AG20443 (cell line): ENCODE data around the gene NPAS1.
"Not testable (repeated sequence)": the region's sequence is repeated elsewhere in the genome, so short reads cannot be mapped to it uniquely, and the experiment has no call there.

Experiments
- DNase-seq: peaks from one replicate; pipeline ENCODE4 v3.0.0; 2012; ENCODE audit warnings: low spot score, mixed read lengths

The NPAS1 gene

GRCh38 chr19:46992699-46993535 is 26.7 kb upstream of the NPAS1 start:
- DNase-seq: no peak

GRCh38 chr19:46993622-46994021 is 26.0 kb upstream of the NPAS1 start:
- DNase-seq: no peak

- no peak for DNase-seq
Observed at GRCh38 chr19:46994141-46994686, 25.4 kb upstream of the NPAS1 start.

GRCh38 chr19:46995492-46995891 is 24.1 kb upstream of the NPAS1 start:
- no peak for DNase-seq

- DNase-seq: no peak
Observed at GRCh38 chr19:46998445-46999125, 21.1 kb upstream of the NPAS1 start.

GRCh38 chr19:46999377-46999776 is 20.3 kb upstream of the NPAS1 start:
- DNase-seq: no peak

DNA sequence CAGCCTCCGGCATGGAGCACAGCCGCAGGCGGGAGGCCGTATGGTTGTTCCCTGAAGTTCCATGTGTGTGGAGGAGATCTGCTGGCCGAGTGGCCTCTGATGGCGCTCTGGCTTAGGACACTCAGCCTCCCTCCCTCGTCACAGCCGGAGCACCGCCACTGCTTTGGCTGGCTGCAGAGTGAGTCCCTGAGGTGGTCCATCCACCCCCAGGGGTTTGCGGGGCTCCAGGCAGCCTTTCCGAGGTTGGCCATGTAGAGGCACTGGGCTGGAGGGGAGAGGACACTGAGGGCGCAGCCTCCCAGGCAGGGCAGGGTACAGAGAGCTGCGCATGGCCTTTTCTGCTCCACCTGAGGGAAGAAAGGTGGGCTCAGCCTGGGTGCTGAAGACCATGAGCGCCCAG is 19.8 kb upstream of the NPAS1 start:
- DNase-seq: no peak

- no peak for DNase-seq
Observed at GRCh38 chr19:47000373-47000772, 19.3 kb upstream of the NPAS1 start.

DNA sequence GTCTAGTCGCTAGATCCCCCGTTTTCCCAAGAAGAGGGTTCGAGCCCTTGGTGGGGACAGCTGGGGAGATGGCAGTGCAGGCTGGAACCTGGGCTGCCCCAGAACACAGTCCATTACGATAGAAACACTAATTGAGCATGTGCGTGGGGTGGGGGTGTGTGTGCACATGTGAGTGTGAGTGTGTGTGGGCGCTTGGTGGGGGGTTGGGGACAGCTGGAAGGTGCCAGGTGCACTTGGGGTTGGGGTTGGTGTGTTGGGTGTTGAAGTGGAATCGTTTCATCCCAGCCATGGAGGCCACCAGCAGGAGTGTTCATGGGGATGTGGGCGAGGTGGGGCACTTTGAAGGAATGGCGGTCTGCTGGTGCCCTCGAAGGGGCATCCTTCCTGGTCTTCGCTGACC is 18.1 kb upstream of the NPAS1 start:
- DNase-seq: no peak

DNA sequence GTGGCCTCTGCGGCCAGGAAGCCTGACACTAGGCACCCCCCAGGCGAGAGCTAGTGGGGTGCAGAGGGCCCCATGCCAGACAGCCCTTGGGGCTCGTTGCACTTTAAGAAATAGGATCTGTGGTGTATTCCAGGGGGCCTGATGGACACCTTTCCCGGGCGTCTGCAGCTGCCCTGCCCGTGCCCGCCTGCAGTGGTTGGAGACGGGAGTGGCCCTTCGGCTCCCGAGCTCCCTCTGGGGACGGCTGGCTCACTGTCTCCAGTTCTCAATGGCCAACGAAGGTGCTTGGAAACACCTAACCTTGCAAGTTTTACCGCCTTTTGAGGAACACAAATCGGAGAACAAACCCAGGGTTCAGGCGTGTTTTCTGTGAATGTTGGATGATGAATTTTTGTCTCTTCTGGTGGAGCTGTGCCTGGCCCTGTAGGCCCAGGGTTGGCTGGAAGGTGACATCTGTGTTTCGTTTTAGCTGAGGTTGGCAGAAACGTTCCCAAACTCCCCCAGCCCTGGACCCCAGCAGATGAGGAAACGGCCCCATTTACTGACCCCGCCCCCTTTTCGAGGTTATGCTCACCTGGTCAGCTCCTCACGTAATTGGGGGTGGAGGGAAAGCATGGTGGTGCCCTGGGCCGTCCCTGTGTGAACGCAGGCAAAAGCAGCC is 17.4 kb upstream of the NPAS1 start:
- DNase-seq: no peak

DNA sequence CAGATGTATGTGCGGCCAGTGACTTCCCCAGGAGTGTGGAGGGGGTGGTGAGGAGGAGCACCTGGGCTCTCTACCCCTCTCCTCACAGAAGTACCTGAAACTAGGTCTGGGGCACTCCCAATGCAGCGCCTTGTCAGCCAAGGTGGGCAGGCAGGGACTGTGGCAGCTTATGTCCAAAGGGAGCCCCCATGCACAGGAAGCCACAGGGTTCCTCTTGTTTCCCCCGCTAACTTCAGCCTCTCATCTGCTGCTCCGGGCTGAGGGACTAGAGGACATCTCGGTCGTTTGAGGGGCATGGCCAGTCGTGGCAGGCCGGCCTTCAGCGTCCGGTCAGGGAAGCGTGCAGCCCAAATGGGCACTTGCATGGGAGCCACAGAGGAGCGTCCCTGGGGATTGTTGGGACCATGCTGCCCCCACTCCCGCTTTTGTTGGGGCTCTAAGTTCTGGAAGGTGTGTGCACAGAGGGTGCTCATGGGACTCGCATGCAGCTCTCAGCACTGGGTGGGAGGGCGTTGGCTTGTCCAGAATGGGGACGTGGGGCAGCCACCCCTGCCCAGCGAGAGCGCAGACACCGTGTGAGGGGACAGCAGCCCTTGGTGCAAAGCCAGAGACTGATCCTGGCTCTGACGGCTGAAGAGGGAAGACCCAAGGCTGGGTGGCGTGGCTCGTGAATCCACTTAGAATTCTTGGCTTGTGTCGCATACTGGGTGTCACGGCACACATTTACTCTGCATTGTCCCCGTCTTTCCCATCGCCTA is 16.6 kb upstream of the NPAS1 start:
- no peak for DNase-seq

- DNase-seq: peak; percentile 55
Observed at GRCh38 chr19:47003611-47004465, 15.8 kb upstream of the NPAS1 start.

DNA sequence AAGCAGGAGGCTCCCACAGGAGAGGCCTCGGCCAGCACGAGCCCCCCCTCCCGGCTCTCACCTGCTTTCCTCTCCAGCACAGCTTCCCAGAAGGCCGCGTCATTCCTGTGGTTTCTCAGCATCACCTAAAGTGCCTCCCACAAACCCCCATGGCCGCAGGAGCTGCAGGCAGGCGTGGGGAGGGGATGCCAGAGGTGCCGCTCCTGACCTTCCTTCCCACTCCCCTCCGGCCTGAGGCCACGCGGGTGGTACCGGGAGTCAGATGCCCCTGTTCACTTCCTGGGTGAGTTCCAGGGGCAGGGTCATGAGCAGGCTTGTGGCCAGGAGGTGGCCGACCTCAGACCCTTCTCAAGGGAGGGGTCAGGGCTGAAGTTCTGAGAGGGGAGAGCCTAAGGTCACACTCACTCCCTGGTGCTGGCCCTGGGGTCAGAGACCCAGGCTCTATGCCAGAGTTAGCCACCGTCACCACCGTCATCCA is 14.4 kb upstream of the NPAS1 start:
- no peak for DNase-seq

DNA sequence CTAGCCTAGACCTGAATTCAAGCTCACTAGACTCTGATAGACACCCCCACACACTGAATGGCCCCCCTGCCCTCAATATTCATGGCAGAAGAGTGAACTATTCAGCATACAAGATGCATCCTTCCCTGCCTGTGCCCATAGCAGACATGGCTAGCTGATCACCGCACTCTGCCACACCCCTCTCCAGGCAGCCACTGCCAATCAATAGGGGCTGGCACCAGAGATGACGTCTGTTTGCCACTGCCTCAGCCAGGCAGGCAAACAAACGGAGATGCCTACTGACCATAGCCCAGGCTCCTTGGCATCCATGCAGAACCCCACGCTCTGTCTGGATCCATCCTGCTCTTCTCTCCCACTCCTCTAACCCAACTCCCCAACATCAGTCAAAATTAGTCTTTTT is 13.8 kb upstream of the NPAS1 start:
- peak; percentile 35 for DNase-seq

GRCh38 chr19:47006496-47006895 is 13.1 kb upstream of the NPAS1 start:
- no peak for DNase-seq

DNA sequence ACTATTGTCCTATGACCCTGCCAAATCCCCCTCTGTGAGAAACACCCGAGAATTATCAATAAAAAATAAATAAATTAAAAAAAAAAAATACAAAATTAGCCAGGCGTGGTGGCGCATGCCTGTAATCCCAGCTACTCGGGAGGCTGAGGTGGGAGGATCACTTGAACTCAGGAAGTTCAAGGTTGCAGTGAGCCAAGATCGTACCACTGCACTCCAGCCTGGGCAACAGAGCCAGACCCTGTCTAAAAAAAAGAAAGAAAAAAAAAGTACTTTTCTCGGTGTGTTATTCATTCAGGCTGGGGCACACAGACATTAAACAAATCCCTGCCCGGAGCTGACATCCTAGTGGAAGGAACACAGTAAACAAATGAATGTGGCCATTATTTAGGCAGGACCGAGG is 9.1 kb upstream of the NPAS1 start:
- not testable (repeated sequence) for DNase-seq

DNA sequence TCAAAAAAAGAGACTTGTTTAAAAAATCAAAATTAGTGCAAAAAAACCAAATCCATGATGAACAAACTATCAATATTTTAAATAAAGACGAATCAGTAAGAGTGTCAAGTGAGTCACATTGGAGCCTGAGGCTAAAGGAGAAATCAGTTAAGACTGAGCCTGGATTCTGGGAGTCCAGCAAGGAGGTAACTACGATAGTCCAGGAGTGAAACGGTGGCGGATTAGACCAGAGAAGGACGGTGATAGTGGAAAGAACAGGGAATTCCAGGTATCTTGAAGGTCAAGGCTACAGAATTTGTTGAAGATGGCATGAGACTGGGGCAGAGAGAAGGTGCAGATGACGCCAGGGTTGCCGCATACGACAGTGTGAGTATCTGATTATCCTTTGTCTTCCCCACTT is 7.0 kb upstream of the NPAS1 start:
- no peak for DNase-seq

DNA sequence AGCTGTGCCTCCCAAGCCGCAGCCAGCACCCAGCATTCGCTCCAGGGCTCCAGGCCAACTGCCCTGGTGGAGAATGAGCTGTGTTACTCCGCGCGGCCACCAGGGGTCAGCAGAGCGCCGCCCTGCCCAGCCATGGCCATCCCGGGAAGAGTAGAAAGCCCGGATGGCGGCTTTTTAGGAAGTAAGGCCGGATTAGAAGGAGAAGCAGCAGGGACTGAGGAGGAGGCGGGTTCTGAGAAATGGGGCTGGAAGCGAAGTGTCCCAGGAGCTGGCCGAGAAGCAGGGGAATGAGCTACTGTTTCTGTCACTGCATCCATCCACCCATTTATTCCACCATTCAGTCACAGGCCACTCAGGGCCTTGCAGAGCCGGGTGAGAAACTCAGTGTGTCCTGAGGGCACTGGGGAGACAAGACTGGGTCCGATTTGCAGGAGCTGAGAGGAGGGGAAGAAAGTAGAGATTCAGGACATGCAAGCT is 6.6 kb upstream of the NPAS1 start:
- DNase-seq: peak; percentile 91

- no peak for DNase-seq
Observed at GRCh38 chr19:47018923-47019322, 714 bp upstream of the NPAS1 start.

- peak; percentile 61 for DNase-seq
Observed at GRCh38 chr19:47020132-47020805, 632 bp downstream of the NPAS1 start.
